Erythroblast (primary cell): ENCODE data around the gene TLE7.

Source experiments
- GATA1 ChIP-seq: IDR thresholded peaks from 2 replicates; pipeline ENCODE4 v1.6.1; 2011; ENCODE audit warnings: low read depth, mild to moderate bottlenecking, control low read depth, low read length, moderate library complexity
- POLR2A ChIP-seq: IDR thresholded peaks from 2 replicates; pipeline ENCODE4 v1.6.1; 2011; ENCODE audit warnings: mild to moderate bottlenecking, low read length

DNA sequence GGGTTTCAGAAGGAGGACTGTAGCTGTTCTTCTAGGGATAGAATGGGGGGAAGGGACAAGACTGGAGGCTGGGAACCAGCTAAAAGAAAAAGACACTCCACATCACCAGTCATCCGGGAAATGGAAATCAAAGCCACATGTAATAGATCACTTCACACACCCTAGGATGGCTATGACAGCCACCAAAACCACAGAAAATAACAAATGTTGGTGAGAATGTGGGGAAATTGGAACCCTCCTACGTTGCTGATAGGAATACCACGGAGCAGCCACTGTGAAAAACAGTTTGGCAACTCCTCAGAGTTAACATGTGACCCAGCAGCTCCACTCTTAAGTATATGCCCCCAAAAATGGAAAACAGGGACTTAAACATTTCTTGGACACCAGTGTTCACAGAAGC lies 2.3 kb downstream of the TLE7 start:
- TF ChIP-seq POLR2A (no peak), GATA1 (no peak)
